Right lobe of liver (tissue), 6 donors: ENCODE measurements around the gene KRT7. TPM values are rescaled to one million over a fixed set of nuclear protein-coding genes. Genes with fewer than 3 reads are reported as not detected.

Source experiments
- ATAC-seq, 4 donors: fragments of 200-7000 bp; cut with Tn5 transposase; one replicate each; pipeline ENCODE4 v1.9.1; 2020; ENCODE audit warnings: mild to moderate bottlenecking in 4 of 4, moderate library complexity in 4 of 4
- DNase-seq, 3 donors: peaks; one replicate each; pipeline ENCODE4 v3.0.0-alpha.2; 2020
- H3K27ac ChIP-seq, 3 donors: fragments of 200-600 bp; one replicate each; pipeline ENCODE4 v1.8.0; 2022
- H3K27me3 ChIP-seq, 2 donors: fragments of 200-600 bp; one replicate each; pipeline ENCODE4 v1.8.0; 2022
- H3K36me3 ChIP-seq, 4 donors: fragments of 200-600 bp; sonication (generic) in 1 of 4; one replicate each; pipeline versions ENCODE4 v1.5.1 to v1.8.0; 2017 to 2022; ENCODE audit warnings: control low read depth in 1 of 4
- H3K4me1 ChIP-seq, 4 donors: fragments of 200-600 bp; sonication (generic) in 1 of 4; one replicate each; pipeline versions ENCODE4 v1.5.1 to v1.8.0; 2017 to 2022; ENCODE audit warnings: control low read depth in 1 of 4
- H3K4me3 ChIP-seq, 3 donors: fragments of 200-600 bp; one replicate each; pipeline ENCODE4 v1.8.0; 2022
- H3K9me3 ChIP-seq, 4 donors: fragments of 200-600 bp; sonication (generic) in 1 of 4; one replicate each; pipeline versions ENCODE4 v1.5.1 to v1.8.0; 2017 to 2022; ENCODE audit warnings: control low read depth in 1 of 4
- CTCF ChIP-seq, 4 donors: fragments of 200-600 bp in 3 of 4; fragments of 450-650 bp in 1 of 4; IDR thresholded peaks; one replicate each; pipeline versions ENCODE4 v1.5.1 to v1.8.0; 2016 to 2022; ENCODE audit warnings: antibody characterized with exemption in 4 of 4, mild to moderate bottlenecking in 2 of 4
- POLR2A ChIP-seq: fragments of 450-650 bp; IDR thresholded peaks from one replicate; pipeline ENCODE4 v1.6.1; 2017; ENCODE audit warnings: antibody characterized with exemption, mild to moderate bottlenecking
- WGBS: methylation state at CpG from one replicate; pipeline ENCODE4 v1.1.6; 2018; ENCODE audit warnings: low coverage, low lambda C conversion rate; ENCODE audit not compliant: insufficient coverage; ENCODE audit errors: missing lambda C conversion rate; 5-methylcytosine and 5-hydroxymethylcytosine counted together
- intact Hi-C, 2 donors: fragments of 100-400 bp; cut with DNase I; formaldehyde crosslinking; loops; one replicate each; pipeline versions ENCODE4 v1.11.2 to v1.14.1; 2022
- total RNA-seq, 6 experiments: library from RNA; depleted of rRNA in 2 of 6; stranded (reverse); fragments of >200 nt in 2 of 6; fragmentation: NEBNext Ultra II Directional in 3 of 6; extraction: Animal tissue kit (Norgen Biotek cat#: 25700) in 3 of 6; gene quantifications; one replicate each; pipeline versions ENCODE4 v1.1.0 to v1.2.4, GENCODE V29; 2016 to 2023
- donor health status: DM: no; HTN: yes; CAD: no.
- donor health status: DM: no; HTN: no; CAD: no.
- donor health status: DM: no; HTN: no; CAD: no.
- donor health status: DM: no; HTN: yes; CAD: no.
- donor health status: DM: no; HTN: yes; CAD: no.

KRT7 gene
- total RNA-seq, 6 experiments from 2014 or later = 3.4 to 19.2 (median 10.7) TPM

DNA sequence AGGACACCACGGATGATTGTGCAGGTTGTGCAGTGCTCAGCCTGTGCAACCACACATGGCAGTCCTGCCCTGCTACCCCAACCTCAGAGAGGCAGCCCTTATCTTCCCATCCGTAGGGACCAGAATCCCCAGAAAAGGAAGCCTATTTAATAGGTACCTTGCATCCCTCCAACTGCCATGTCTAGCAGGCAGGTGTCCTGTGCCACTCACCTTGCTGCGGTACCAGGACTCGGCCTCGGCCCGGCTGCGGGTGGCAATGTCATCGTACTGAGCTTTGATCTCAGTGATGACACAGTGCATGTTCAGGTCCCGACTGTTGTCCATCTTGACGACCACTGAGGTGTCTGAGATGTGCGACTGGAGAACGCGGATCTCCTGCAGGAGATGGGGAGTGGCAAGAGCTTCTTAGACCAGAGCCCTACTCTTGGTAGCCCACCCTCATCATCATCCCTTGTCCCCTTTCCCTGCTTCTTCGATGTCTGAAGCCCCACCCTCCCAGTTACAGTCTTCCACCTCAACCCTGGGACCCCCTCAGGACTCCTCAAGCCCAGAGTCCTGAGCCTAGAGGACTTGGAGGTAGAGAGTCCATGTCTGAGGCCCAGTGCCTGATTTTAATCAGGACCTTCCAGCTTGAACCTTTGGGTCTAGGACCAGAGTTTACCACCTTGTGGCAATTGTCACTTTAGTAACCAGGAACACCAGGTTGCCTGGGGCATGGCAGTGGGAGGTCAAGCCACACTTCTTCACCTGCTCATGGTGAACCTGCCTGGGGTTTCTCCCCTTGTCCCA is 20.5 kb downstream of the KRT7 start:
- H3K4me3 ChIP-seq = no peak overlapping the region
- H3K36me3 ChIP-seq = no peaks in the 10 kb centered on the region
- intact Hi-C loops = no loop called here
- DNase-seq (no peak), ATAC-seq (no peak)
- no peaks in the 10 kb centered on the region for H3K4me1 ChIP-seq
- no peak overlapping the region for H3K27ac ChIP-seq
- H3K27me3 ChIP-seq = peaks cover 0 to 3% of the 10 kb centered on the region in 2 donors
- 90% methylated on average over 6 of the region's 14 CpGs for WGBS
- no peak for TF ChIP-seq CTCF (IDR thresholded peaks at IDR 0.05)
- H3K9me3 ChIP-seq = no peaks in the 10 kb centered on the region

- Histone ChIP-seq H3K27me3 (peaks cover 0 to 5% of the 10 kb centered on the region in 2 donors), H3K4me1 (no peaks in the 10 kb centered on the region), H3K9me3 (no peaks in the 10 kb centered on the region), H3K36me3 (no peaks in the 10 kb centered on the region), H3K27ac (no peak overlapping the region), H3K4me3 (no peak overlapping the region)
- intact Hi-C loops = no loop called here
- no peak for TF ChIP-seq POLR2A
- no peak for TF ChIP-seq CTCF (IDR thresholded peaks at IDR 0.05)
- 63% methylated on average over 5 of the region's 10 CpGs for WGBS
- ATAC-seq (no peak), DNase-seq (no peak)
Observed at GRCh38 chr12:52254180-52254964, 21.3 kb downstream of the KRT7 start.

DNA sequence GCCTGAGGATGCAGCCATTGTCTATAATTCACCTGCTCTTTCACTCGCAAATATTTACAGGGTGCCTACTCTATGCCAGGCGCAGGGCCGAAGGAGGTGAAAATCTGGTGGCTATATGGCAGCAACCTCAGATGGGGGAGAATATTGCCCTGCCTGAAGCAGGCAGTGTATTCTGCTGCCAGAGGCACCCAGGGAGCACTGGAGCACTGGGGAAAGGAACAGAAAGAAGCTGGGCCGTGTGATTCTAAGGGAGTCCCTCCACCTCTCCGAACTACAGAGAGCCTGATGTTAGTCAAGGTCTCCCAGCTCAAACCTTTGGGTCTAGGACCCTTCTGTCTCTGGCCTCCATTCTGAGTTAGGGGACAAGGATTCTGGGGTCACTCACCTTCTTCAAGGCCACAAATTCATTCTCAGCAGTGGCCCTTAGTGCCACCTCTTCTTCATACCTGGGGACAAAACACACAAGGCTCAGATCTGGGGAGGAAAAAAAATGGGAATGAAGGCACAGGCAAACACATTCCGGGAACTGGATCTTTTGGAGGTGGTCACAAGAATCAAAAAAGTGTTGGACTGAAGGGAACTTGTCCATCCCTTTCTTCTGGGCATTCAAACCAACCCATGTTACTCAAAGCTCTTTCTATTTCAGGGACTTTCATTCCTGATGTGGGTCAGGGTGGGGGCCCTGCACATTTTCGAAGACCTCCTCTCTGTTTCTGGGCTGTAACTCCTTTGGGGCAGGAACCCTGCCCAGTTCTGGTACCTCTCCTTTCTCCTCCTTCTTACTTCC is 22.1 kb downstream of the KRT7 start:
- no peak for ATAC-seq
- H3K9me3 ChIP-seq = no peaks in the 10 kb centered on the region
- WGBS = 65% methylated on average over 5 of the region's 7 CpGs
- no peaks in the 10 kb centered on the region for H3K4me1 ChIP-seq
- H3K27me3 ChIP-seq = peaks cover 0 to 5% of the 10 kb centered on the region in 2 donors
- no peak for DNase-seq
- H3K27ac ChIP-seq = no peak overlapping the region
- no peaks in the 10 kb centered on the region for H3K36me3 ChIP-seq
- intact Hi-C loops = no loop called here
- no peak overlapping the region for H3K4me3 ChIP-seq
- TF ChIP-seq POLR2A = no peak

DNA sequence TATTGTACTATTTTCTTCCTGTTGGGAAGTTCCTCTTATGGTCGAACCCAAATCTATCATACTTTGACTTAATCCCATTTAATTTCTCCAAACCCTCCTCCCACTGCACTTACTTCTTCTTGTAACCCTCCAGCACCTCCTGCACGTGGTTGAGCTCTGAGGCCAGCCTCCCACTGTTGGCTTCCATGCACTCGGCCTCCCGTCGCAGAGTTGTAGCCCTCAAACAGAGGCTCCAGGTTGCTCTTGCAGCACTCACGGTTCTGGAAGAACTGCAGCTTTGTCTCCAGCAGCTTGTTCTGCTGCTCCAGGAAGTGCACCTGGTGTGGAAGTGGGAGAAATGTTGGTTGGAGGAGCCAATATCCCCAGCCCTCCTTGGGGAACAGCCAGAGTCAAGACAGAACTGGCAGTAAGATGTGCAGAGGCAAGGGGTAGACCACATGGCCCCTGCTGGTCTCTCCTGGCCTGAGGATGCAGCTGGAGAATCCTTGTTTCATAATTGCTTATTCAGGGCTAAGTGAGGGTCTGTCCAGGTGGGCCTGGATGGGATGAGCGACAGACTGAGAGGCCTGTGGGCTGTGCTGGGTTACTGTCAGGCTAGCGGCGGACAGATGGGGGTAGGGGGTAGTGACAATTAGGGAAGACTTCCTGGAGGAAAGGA is 23.0 kb downstream of the KRT7 start:
- H3K4me3 ChIP-seq = no peak overlapping the region
- no peak overlapping the region for H3K27ac ChIP-seq
- WGBS = 72% methylated on average over 6 of the region's 9 CpGs
- no peaks in the 10 kb centered on the region for H3K9me3 ChIP-seq
- H3K36me3 ChIP-seq = no peaks in the 10 kb centered on the region
- DNase-seq (no peak), ATAC-seq (no peak)
- no peaks in the 10 kb centered on the region for H3K4me1 ChIP-seq
- intact Hi-C loops = no loop called here
- TF ChIP-seq CTCF (IDR thresholded peaks at IDR 0.05) = no peak
- TF ChIP-seq POLR2A = no peak
- H3K27me3 ChIP-seq = peaks cover 0 to 5% of the 10 kb centered on the region in 2 donors
